NB4 (cell line): ENCODE results near the gene MAN2A1.

Source experiments
- DNase-seq: peaks from one replicate; pipeline ENCODE4 v3.0.0; 2010; ENCODE audit warnings: low read depth
- H3K4me3 ChIP-seq: one replicate; pipeline ENCODE4 v1.5.1; 2011; ENCODE audit warnings: mild to moderate bottlenecking, low read depth, low read length, moderate library complexity
- CTCF ChIP-seq: IDR thresholded peaks from one replicate; pipeline ENCODE4 v1.5.1; 2012; ENCODE audit warnings: low read depth, low read length
- MAX ChIP-seq: IDR thresholded peaks from 2 replicates; pipeline ENCODE4 v1.6.1; 2011; ENCODE audit warnings: low read depth, low read length
- MYC ChIP-seq: IDR thresholded peaks from 2 replicates; pipeline ENCODE4 v1.6.1; 2011; ENCODE audit warnings: low read depth, low read length
- POLR2A ChIP-seq: IDR thresholded peaks from 2 replicates; pipeline ENCODE4 v1.6.1; 2011; ENCODE audit warnings: mild to moderate bottlenecking; ENCODE audit not compliant: insufficient read length; ENCODE audit errors: extremely low read depth

MAN2A1 gene

GRCh38 chr5:109654455-109654854 is 35.3 kb upstream of the MAN2A1 start:
- DNase-seq, result peak; percentile 8
- no peak overlapping the region for H3K4me3 ChIP-seq
- TF ChIP-seq POLR2A, result no peak
- TF ChIP-seq CTCF, result no peak
- TF ChIP-seq MYC, result no peak
- no peak for TF ChIP-seq MAX

- TF ChIP-seq MAX (no peak), POLR2A (no peak), CTCF (no peak)
- no peak for DNase-seq
- H3K4me3 ChIP-seq, result no peak overlapping the region
Measured at GRCh38 chr5:109655841-109656240, 33.9 kb upstream of the MAN2A1 start.

GRCh38 chr5:109656829-109657228 is 32.9 kb upstream of the MAN2A1 start:
- DNase-seq, result peak; percentile 93
- H3K4me3 ChIP-seq, result no peak overlapping the region
- TF ChIP-seq MAX (peak; percentile 73), CTCF (no peak), MYC (peak; percentile 72; the same call in 1 of the 2 replicates), POLR2A (no peak)

GRCh38 chr5:109659901-109660300 is 29.8 kb upstream of the MAN2A1 start:
- no peak overlapping the region for H3K4me3 ChIP-seq
- DNase-seq, result no peak
- no peak for TF ChIP-seq MAX
- TF ChIP-seq MYC, result no peak
- no peak for TF ChIP-seq POLR2A
- TF ChIP-seq CTCF, result no peak

- TF ChIP-seq POLR2A (no peak), MYC (no peak), MAX (no peak), CTCF (no peak)
- DNase-seq, result no peak
- no peak overlapping the region for H3K4me3 ChIP-seq
Measured at GRCh38 chr5:109660301-109660700, 29.4 kb upstream of the MAN2A1 start.

GRCh38 chr5:109668237-109668636 is 21.5 kb upstream of the MAN2A1 start:
- TF ChIP-seq MYC, result no peak
- no peak for TF ChIP-seq CTCF
- TF ChIP-seq MAX, result no peak
- no peak for TF ChIP-seq POLR2A
- H3K4me3 ChIP-seq, result no peak overlapping the region
- DNase-seq, result no peak
